GM19438 (cell line): ENCODE measurements around the gene SLC1A2.

Experiments
- ATAC-seq: cut with Tn5 transposase; IDR thresholded peaks from one replicate; pipeline ENCODE4 v1.9.1; 2021; ENCODE audit warnings: low read depth; ENCODE audit not compliant: unreplicated experiment

Gene SLC1A2

DNA sequence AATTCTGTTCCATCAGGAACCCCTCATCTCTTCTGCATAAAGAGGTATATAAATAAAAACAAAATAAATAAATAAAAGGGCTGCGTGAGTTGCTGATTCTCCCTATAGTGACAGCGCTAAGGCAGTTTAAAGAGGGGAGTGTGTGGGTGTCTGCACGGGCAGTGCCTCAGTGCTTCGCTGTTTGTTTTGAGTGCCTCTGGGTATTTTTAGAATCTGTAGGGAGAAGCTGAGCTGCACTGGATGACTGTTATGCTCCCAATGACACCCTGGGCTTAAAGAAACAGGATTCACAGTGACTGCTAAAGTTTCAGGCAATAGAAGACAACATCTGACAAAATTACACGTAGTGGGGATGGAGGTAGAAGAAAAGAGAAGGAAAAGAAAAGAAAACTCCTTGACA is 38.8 kb downstream of the SLC1A2 start:
- no peak for ATAC-seq

DNA sequence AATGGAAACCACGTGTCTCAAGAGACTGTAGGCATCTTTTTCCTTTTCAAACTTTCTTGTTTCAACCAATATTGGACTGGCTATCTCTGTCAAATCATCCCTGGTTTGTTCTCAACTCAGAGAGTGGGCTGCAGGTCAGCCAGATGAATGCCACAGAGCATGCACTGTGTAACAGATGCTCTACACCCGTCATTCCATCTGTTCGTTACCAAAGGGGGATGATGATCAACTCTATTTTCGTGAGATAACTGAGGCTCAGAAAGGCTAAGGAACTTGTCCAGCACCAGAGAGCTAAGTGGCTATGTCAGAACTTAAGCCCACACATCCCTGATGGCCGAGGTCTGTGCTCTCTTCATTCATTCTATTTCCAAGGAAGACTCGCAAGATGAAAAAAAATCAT is 42.1 kb downstream of the SLC1A2 start:
- no peak for ATAC-seq

DNA sequence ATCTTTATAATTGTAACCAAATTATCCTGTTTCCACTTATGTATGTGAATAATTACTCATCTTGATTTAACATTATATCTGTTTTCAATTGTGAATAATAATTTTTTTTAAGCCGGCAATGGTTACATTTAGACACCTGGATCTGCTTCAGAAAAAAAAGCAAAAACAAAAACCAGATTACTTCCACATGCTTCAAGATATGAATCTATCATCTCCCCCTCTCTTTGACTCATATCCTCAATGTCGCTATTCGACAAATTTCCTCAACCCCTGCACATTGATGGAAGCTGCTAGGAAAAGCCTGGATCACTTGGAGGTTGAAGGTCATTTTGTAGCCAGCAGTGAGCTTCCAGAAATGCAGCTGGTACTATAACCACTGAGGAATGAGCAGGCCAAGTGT is 42.7 kb downstream of the SLC1A2 start:
- ATAC-seq, result no peak

- no peak for ATAC-seq
These were observed 43.2 kb downstream of the SLC1A2 start for GRCh38 chr11:35376118-35376510.

GRCh38 chr11:35375332-35376117 is 43.8 kb downstream of the SLC1A2 start:
- ATAC-seq, result no peak

- ATAC-seq, result no peak
These were observed 45.9 kb downstream of the SLC1A2 start for GRCh38 chr11:35373284-35373933.

DNA sequence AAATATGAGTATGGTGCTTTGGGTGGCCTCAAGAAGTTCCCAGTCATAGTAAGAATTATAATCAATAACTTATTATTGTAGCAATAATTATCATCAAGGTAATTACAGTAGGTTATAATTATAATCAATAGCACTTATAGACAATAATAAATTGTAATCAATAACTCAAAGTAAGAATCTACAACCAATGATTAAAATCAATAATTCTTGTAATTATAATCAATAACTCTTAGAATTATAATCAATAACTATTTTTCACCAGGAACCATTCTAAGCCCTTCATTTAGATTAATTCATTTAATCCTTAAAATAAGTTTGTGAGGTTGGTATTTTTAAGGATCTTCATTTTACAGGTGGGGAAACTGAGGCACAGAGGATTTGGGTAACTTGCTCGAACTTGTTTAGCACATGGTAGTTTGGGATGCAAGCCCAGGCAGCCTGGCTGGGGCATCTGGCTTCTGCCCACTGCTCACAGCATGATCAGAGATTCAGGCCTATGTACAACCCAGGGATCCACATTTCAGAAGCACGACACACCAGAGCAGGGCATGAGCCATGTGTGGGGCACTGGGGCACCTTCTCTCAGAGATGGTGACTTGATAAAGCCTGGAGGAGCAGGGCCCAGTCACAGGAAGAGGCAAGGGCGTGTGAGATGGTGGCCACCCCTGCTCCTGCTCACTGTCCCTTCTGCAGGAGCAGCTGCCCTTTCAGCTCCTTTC is 46.6 kb downstream of the SLC1A2 start:
- ATAC-seq, result no peak

- no peak for ATAC-seq
These were observed 51.9 kb downstream of the SLC1A2 start for GRCh38 chr11:35367491-35367890.

DNA sequence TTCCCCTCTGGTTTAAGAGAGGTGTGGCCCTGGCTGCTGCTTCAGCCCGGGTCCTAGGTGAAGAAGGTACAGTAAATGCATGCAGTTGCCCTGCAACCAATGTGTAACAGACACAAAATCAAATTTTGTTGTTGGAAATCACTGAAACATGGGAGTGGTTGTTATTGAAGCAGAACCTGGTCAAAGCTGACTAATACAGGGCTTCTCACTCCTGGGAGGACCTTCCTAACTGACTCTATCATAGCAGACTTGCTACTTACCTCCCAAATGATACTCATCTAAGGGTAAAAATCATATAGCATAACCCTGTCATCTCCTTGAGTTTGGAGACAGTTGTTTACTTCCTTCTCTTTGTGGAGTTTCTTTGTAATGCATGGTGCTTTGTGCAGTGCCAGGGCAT is 52.6 kb downstream of the SLC1A2 start:
- no peak for ATAC-seq

DNA sequence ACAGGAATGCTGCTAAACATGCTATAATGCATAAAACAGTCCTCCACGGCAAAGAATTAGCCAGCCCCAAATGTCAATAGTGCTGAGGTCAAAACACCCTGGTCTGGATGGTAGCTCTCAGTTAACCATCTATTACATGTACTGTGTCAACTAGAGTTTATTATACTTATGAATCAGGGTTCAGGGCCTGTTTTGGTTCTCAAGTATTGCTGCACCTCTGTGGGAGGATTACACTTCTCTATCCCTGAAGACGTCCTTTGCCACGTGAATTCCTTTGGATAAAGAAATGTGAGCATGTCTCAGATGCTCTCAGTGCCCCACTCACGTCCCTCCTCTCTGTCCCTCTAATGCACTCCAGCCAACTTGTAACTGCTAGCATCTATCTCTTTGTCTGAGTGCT is 53.4 kb downstream of the SLC1A2 start:
- ATAC-seq, result no peak

DNA sequence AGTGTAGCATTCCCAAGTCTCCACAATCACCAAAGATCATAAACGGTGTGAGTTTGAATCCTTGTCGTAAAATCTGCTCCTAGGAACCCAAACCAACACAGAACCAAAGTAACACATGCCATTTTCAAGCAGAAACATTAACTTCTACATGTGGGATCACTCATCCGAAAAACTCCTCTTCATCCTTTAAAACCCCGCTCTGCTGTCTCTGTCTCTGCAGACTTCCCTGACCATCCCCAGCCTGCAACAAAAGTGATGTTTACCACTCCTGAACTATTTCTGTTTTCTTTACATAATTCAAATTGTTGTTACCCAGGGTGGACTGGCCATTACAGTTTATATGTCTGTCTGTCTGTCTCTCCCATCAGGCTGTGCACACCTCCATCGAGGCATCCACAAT is 54.0 kb downstream of the SLC1A2 start:
- no peak for ATAC-seq

GRCh38 chr11:35363854-35364780 is 55.2 kb downstream of the SLC1A2 start:
- no peak for ATAC-seq

DNA sequence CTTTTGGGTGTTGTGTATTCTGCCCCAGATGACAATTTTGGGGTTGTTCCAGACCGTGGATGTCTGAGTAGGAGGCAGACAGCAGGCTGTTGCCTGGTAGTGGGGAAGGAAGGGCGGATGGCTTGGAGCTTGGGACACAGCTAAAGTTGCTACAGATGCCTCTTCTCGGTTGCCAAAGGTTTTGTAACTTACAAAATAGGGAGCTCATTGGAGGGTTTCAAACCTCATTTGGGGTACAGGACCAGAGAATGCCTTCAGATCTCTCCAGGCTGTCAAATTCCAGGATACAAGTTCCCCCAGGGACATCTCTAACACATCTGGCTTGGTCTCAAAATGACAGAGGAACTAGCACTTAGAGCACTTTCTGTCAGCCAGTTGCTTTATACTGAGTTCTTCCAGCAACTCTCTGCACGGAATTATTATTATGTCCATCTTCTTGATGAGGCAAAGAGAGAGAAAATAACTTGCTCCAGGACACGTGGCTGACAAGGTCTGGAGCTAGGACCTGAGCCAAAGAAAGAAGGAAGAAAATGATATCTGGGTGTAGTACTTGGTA is 56.0 kb downstream of the SLC1A2 start:
- no peak for ATAC-seq

DNA sequence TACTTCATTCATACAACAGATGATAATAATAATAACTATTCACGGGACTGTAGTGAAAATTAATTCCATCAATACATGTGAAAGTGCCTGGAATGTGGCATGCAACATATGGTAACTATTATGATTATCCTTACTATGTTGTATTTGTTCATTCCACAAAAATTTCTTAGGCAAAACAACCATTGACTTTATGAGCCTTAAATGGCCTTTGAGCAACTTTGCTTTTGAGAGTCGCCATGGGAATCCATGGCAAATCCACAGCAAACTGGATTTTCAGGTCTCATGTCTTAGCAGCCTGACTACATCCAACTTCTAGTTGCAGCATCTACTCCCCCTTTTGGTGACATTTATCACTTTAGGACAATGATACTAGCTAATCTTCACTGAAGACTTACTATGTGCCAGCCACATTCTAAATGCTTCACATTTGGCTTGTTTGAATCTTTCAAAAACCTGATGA is 56.8 kb downstream of the SLC1A2 start:
- ATAC-seq, result no peak

GRCh38 chr11:35360055-35360530 is 59.3 kb downstream of the SLC1A2 start:
- ATAC-seq, result no peak

DNA sequence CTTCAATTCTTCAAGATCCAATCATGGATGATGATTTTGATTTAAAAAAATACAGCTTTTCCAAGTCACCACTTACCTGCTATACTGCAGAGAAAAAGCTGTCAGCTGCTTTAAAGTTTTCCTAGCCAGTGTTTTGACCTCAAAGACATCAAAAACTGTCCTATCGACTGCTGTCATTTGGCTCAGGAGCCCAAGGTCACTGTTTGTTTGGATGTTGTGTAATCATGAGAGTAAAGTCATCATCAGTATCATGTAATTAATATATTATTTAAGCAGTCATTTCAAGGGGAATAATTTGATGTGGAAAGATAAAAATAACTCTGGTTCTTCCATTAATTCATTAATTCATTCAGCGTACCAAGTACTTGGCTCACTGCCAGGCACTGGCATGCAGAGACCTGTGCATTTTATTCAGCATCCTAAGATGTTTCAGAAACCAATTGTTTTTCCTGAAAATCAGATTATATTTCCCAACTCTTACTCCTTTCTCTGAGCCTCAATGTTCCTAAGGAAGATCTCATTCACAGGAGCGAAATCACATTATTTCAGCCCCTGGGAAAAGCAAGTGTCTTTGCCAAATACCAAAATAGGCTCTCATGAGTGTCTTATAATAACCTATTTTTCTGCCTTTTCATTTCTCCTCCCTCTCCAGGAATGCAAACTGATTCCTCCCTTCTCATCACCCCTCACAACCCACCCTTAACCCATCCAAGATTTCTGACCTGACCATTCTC is 59.9 kb downstream of the SLC1A2 start:
- ATAC-seq, result no peak

- no peak for ATAC-seq
These were observed 61.0 kb downstream of the SLC1A2 start for GRCh38 chr11:35358391-35358790.

DNA sequence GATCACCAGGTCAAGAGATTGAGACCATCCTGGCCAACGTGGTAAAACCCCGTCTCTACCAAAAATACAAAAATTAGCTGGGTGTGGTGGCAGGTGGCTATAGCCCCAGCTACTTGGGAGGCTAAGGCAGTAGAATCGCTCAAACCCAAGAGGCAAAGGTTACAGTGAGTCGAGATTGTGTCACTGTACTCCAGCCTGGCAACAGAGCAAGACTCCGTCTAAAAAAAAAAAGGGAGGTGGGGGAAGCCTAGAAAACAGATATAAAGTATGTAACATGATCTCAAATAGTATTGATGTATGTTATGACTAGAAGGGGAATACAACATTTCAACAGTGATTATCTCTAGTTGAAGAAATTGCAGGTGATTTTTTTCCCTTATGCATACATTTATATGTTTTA is 61.4 kb downstream of the SLC1A2 start:
- no peak for ATAC-seq

DNA sequence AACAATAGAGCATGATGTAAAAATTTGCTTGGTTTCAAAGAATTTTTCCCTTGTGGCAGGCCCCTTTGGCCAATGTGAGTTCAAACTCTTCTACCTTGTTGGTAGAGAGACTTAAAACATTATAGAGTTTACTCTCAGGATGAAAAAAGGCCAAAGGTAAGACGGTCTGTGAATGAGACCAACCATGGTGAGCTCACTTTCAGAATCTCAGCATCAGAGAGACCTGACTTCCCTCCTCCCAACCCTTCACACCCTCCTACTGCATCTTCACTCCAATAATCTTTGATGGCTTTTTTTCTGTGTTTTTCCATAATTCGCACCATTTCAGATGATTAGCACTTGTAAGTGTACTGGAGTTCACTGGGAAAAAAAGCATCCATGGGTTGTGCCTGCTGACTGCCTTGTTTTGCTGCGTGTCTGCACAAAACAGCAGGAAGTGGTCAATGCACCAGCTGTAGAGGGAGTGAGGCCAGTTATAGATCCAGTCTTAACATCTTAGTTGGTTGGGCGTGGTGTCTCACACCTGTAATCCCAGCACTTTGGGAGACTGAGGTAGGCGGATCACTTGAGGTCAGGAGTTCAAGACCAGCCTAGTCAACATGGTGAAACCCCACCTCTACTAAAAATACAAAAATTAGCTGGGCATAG is 64.1 kb downstream of the SLC1A2 start:
- ATAC-seq, result no peak
